PFSK-1 (cell line): ENCODE results near the gene ADAMTS9.

Experiments
- FOXP2 ChIP-seq: optimal IDR thresholded peaks from 2 replicates; pipeline ENCODE3; 2011; ENCODE audit warnings: borderline replicate concordance, control low read depth, inconsistent platforms; ENCODE audit not compliant: insufficient read depth; ENCODE audit errors: extremely low read length, extremely low read depth
- POLR2AphosphoS5 ChIP-seq: IDR thresholded peaks from 2 replicates; pipeline ENCODE4 v1.6.1; 2012; ENCODE audit warnings: low read depth, mild to moderate bottlenecking, control low read depth, low read length, moderate library complexity
- REST ChIP-seq, 2 experiments: IDR thresholded peaks; 2 replicates each; pipeline versions ENCODE4 v1.6.1 to v1.8.0; 2011 to 2012; ENCODE audit warnings: low read depth in 2 of 2, low read length in 2 of 2, control low read depth in 1 of 2, inconsistent platforms in 1 of 2, mild to moderate bottlenecking in 1 of 2, moderate library complexity in 1 of 2; ENCODE audit not compliant: insufficient read depth in 1 of 2
- SIN3A ChIP-seq: IDR thresholded peaks from 2 replicates; pipeline ENCODE4 v1.6.1; 2012; ENCODE audit warnings: mild to moderate bottlenecking, low read length, moderate library complexity, borderline replicate concordance; ENCODE audit not compliant: insufficient read depth
- TAF1 ChIP-seq: IDR thresholded peaks from 2 replicates; pipeline ENCODE4 v1.6.1; 2012; ENCODE audit warnings: low read length, control low read depth, borderline replicate concordance; ENCODE audit not compliant: insufficient read depth

ADAMTS9 gene

GRCh38 chr3:64551697-64552096 is 136.1 kb downstream of the ADAMTS9 start:
- TF ChIP-seq REST (IDR thresholded peaks at IDR 0.05; ENCODE audit: insufficient read depth in 1 of 2, low read depth in 2 of 2, low read length in 2 of 2) (no peak), SIN3A (no peak), TAF1 (no peak), POLR2AphosphoS5 (no peak), FOXP2 (no peak)

- no peak for TF ChIP-seq SIN3A
- TF ChIP-seq TAF1: no peak
- no peak for TF ChIP-seq POLR2AphosphoS5
- no peak for TF ChIP-seq FOXP2
- no peak for TF ChIP-seq REST (IDR thresholded peaks at IDR 0.05; ENCODE audit: insufficient read depth in 1 of 2, low read depth in 2 of 2, low read length in 2 of 2)
These were observed 137.1 kb downstream of the ADAMTS9 start for GRCh38 chr3:64550745-64551144.

GRCh38 chr3:64549869-64550268 is 137.9 kb downstream of the ADAMTS9 start:
- TF ChIP-seq TAF1: no peak
- no peak for TF ChIP-seq FOXP2
- no peak for TF ChIP-seq SIN3A
- no peak for TF ChIP-seq POLR2AphosphoS5
- no peak for TF ChIP-seq REST (IDR thresholded peaks at IDR 0.05; ENCODE audit: insufficient read depth in 1 of 2, low read depth in 2 of 2, low read length in 2 of 2)

- no peak for TF ChIP-seq SIN3A
- no peak for TF ChIP-seq FOXP2
- no peak for TF ChIP-seq TAF1
- no peak for TF ChIP-seq POLR2AphosphoS5
- TF ChIP-seq REST (IDR thresholded peaks at IDR 0.05; ENCODE audit: insufficient read depth in 1 of 2, low read depth in 2 of 2, low read length in 2 of 2): no peak
These were observed 139.5 kb downstream of the ADAMTS9 start for GRCh38 chr3:64548200-64548889.
